ENCODE results near the gene ZSWIM8.

The ZSWIM8 gene

DNA sequence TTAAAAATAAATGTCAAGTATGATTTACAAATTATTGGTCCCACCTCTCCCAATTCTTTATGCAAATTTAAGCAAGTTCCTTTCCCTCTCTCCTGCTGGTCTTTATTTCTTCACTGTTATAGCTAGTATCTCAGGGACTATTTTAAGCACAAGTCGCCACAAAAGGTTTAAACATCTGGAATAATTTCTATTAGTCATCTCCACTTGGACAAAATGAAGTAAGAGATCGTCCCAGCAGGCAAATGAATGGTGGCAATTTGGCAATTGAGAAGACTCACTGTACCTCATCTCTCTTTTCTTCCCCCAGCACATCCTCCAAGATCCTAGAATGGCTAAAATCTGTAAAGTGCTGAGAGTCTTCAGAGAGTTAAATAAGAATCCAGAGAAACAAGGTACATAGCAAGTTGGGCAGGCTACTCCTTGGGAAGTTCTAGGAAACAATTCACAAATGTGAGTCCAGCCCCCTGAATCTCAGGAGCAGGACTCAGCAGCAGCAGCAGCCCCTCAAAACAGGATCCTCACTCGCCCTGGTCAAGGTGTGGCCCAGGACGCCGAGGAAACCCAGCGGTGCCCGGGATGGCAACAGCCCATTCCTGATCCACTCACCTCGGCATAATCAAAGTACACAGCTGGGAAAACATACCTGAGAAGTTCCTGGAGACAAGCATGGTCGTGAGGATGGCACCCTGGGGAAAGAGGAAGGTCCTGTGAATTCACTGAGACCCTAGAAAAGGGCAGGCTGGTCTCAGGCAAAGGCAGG is 56.3 kb downstream of the ZSWIM8 start:
- ATAC-seq (ENCODE audit: low read depth), result no peak
- Histone ChIP-seq H3K27ac (ENCODE audit: poor library complexity, severe bottlenecking) (no peak overlapping the region), H3K4me1 (ENCODE audit: insufficient read depth, poor library complexity, severe bottlenecking) (no peaks in the 10 kb centered on the region), H3K4me3 (ENCODE audit: severe bottlenecking) (no peak overlapping the region), H3K9me3 (ENCODE audit: severe bottlenecking) (no peaks in the 10 kb centered on the region), H3K36me3 (ENCODE audit: low read depth) (peaks cover 15% of the 10 kb centered on the region), H3K27me3 (ENCODE audit: insufficient read depth, poor library complexity, severe bottlenecking) (no peaks in the 10 kb centered on the region)
- TF ChIP-seq CTCF (IDR thresholded peaks at IDR 0.05; ENCODE audit: poor library complexity, severe bottlenecking), result no peak
- no peak for DNase-seq (ENCODE audit: low spot score)

- no peak overlapping the region for H3K4me3 ChIP-seq (ENCODE audit: severe bottlenecking)
- H3K27ac ChIP-seq (ENCODE audit: poor library complexity, severe bottlenecking), result no peak overlapping the region
- TF ChIP-seq CTCF (IDR thresholded peaks at IDR 0.05; ENCODE audit: poor library complexity, severe bottlenecking), result no peak
- peaks cover 21% of the 10 kb centered on the region for H3K36me3 ChIP-seq (ENCODE audit: low read depth)
- H3K4me1 ChIP-seq (ENCODE audit: insufficient read depth, poor library complexity, severe bottlenecking), result no peaks in the 10 kb centered on the region
- no peaks in the 10 kb centered on the region for H3K27me3 ChIP-seq (ENCODE audit: insufficient read depth, poor library complexity, severe bottlenecking)
- no peaks in the 10 kb centered on the region for H3K9me3 ChIP-seq (ENCODE audit: severe bottlenecking)
- ATAC-seq (ENCODE audit: low read depth), result no peak
- DNase-seq (ENCODE audit: low spot score), result no peak
These were observed 56.9 kb downstream of the ZSWIM8 start for GRCh38 chr10:73842349-73842748.

GRCh38 chr10:73843261-73843660 is 57.9 kb downstream of the ZSWIM8 start:
- Histone ChIP-seq H3K27ac (ENCODE audit: poor library complexity, severe bottlenecking) (no peak overlapping the region), H3K36me3 (ENCODE audit: low read depth) (peaks cover 31% of the 10 kb centered on the region), H3K27me3 (ENCODE audit: insufficient read depth, poor library complexity, severe bottlenecking) (no peaks in the 10 kb centered on the region), H3K9me3 (ENCODE audit: severe bottlenecking) (no peaks in the 10 kb centered on the region), H3K4me3 (ENCODE audit: severe bottlenecking) (no peak overlapping the region), H3K4me1 (ENCODE audit: insufficient read depth, poor library complexity, severe bottlenecking) (no peaks in the 10 kb centered on the region)
- ATAC-seq (ENCODE audit: low read depth) (no peak), DNase-seq (ENCODE audit: low spot score) (no peak)
- TF ChIP-seq CTCF (IDR thresholded peaks at IDR 0.05; ENCODE audit: poor library complexity, severe bottlenecking), result no peak

- ATAC-seq (ENCODE audit: low read depth), result no peak
These were observed 61.6 kb downstream of the ZSWIM8 start for GRCh38 chr10:73847031-73847430.

More at GRCh38 chr10:73847031-73847430, 61.6 kb downstream of the ZSWIM8 start:
- Histone ChIP-seq H3K4me1 (ENCODE audit: insufficient read depth, poor library complexity, severe bottlenecking) (no peaks in the 10 kb centered on the region), H3K27me3 (ENCODE audit: insufficient read depth, poor library complexity, severe bottlenecking) (no peaks in the 10 kb centered on the region), H3K9me3 (ENCODE audit: severe bottlenecking) (no peaks in the 10 kb centered on the region), H3K36me3 (ENCODE audit: low read depth) (peaks cover 38% of the 10 kb centered on the region), H3K4me3 (ENCODE audit: severe bottlenecking) (no peak overlapping the region), H3K27ac (ENCODE audit: poor library complexity, severe bottlenecking) (no peak overlapping the region)
- DNase-seq (ENCODE audit: low spot score), result no peak
- no peak for TF ChIP-seq CTCF (IDR thresholded peaks at IDR 0.05; ENCODE audit: poor library complexity, severe bottlenecking)
